Activated naive CD8-positive, alpha-beta T cell treated with anti-CD3 and anti-CD28 coated beads, Interleukin-2, amount 50 U/mL, for 16 hours (primary cell): Measurements from ENCODE around the gene PRKCSH.

Experiments
- DNase-seq: peaks from one replicate; pipeline ENCODE4 v3.0.0-alpha.2; 2020; ENCODE audit warnings: low read depth, low spot score

The PRKCSH gene

GRCh38 chr19:11499890-11500420, 64.5 kb downstream of the PRKCSH start:
- no peak for DNase-seq
